Testis (tissue), 2 donors: Measurements from ENCODE around the gene TMEM135.

Source experiments
- POLR2A ChIP-seq: fragments of 450-650 bp; IDR thresholded peaks from one replicate; pipeline ENCODE4 v1.6.1; 2017; ENCODE audit warnings: antibody characterized with exemption, mild to moderate bottlenecking, moderate library complexity
- TF ChIP-seq, protein P1 (sequence below), 3 experiments: fragments of 450-650 bp in 2 of 3; fragments of 200-600 bp in 1 of 3; sonication (generic) in 1 of 3; IDR thresholded peaks; one replicate each; pipeline ENCODE4 v1.5.1; 2016 to 2019; ENCODE audit warnings: antibody characterized with exemption in 3 of 3, mild to moderate bottlenecking in 2 of 3, moderate library complexity in 1 of 3

DNA sequence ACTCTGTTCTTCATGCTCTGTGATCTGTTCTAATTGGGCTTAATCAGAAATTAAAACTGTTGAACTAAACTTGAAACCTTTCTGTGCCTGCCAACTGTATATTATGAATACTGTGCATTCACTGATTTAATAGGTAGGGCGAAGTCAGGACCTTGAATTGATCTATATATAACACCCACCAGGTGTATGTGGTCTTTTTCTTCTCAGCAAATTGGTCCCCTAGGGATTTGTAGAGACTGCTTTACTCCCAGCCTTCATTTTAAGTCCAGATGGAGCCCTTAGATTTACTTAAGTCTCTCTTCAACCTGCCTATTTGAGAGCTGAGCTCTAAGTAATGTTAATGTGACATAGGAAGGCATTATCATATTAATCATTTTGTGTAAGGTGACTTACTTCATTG lies 257.5 kb downstream of the TMEM135 start:
- TF ChIP-seq, protein P1, sequence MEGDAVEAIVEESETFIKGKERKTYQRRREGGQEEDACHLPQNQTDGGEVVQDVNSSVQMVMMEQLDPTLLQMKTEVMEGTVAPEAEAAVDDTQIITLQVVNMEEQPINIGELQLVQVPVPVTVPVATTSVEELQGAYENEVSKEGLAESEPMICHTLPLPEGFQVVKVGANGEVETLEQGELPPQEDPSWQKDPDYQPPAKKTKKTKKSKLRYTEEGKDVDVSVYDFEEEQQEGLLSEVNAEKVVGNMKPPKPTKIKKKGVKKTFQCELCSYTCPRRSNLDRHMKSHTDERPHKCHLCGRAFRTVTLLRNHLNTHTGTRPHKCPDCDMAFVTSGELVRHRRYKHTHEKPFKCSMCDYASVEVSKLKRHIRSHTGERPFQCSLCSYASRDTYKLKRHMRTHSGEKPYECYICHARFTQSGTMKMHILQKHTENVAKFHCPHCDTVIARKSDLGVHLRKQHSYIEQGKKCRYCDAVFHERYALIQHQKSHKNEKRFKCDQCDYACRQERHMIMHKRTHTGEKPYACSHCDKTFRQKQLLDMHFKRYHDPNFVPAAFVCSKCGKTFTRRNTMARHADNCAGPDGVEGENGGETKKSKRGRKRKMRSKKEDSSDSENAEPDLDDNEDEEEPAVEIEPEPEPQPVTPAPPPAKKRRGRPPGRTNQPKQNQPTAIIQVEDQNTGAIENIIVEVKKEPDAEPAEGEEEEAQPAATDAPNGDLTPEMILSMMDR (IDR thresholded peaks at IDR 0.05) = no peak
- no peak for TF ChIP-seq POLR2A
